GM12801 (cell line): Measurements from ENCODE around the gene RBBP8NL.

Experiments
- TF ChIP-seq, protein P1 (sequence below): IDR thresholded peaks from one replicate; pipeline ENCODE4 v1.5.1; 2011; ENCODE audit warnings: control low read depth; ENCODE audit not compliant: insufficient read length; ENCODE audit errors: extremely low read depth

RBBP8NL gene

GRCh38 chr20:62421716-62421990 lies 5.7 kb downstream of the RBBP8NL start:
- TF ChIP-seq, protein P1, sequence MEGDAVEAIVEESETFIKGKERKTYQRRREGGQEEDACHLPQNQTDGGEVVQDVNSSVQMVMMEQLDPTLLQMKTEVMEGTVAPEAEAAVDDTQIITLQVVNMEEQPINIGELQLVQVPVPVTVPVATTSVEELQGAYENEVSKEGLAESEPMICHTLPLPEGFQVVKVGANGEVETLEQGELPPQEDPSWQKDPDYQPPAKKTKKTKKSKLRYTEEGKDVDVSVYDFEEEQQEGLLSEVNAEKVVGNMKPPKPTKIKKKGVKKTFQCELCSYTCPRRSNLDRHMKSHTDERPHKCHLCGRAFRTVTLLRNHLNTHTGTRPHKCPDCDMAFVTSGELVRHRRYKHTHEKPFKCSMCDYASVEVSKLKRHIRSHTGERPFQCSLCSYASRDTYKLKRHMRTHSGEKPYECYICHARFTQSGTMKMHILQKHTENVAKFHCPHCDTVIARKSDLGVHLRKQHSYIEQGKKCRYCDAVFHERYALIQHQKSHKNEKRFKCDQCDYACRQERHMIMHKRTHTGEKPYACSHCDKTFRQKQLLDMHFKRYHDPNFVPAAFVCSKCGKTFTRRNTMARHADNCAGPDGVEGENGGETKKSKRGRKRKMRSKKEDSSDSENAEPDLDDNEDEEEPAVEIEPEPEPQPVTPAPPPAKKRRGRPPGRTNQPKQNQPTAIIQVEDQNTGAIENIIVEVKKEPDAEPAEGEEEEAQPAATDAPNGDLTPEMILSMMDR: no peak

DNA sequence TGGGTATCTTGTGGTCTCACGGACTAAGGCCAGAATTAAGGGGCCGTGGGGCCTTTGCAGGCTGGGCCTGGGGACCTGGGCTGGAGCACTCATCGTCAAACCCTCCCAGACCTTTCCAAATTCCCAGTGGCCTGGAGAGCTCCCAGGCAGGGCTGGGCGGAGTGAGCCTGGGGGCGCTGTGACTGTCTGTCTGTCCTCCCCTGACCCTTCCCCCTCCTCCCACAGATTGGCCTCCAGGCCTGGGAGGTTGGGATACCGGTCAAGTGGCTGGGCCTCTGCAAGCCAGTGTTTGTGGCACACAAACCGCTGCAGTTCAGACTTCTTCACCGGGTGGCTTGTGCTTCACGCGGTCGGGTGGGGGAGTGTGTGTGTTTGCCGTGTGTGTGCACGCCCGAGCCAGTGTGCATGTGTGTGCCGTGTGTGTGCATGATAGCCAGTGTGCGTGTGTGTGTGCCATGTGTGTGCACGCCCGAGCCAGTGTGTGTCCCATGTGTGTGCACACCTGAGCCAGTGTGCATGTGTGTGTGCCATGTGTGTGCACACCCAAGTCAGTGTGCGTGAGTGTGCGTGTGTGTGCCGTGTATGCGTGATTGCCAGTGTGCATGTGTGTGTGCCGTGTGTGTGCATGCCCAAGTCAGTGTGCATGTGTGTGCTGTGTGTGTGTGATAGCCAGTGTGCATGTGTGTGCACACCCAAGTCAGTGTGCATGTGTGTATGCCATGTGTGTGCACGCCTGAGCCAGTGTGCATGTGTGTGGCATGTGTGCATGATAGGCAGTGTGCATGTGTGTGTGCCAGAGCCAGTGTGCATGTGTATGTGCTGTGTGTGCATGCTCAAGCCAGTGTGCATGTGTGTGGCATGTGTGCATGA lies 6.3 kb downstream of the RBBP8NL start:
- TF ChIP-seq, protein P1: no peak

DNA sequence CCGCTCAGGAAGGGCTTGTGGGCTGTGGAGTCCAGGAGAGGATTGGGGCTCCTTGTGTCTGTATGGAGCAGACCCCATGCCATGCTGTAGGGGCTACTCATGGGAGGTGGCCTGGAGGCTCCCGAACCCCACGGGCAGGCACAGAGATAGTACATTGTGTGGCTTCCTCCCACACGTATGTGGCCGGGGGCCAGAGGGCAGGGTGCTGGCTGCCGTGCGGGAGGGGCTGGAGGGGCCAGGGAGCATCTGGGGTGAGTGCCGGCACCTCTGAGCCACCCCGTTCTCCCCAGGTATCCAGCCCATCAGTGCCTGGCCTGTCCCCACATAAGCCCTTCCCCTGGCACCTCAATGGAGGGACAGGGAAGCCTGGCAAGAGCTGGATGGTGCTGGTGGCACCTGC lies 7.6 kb downstream of the RBBP8NL start:
- TF ChIP-seq, protein P1: no peak

DNA sequence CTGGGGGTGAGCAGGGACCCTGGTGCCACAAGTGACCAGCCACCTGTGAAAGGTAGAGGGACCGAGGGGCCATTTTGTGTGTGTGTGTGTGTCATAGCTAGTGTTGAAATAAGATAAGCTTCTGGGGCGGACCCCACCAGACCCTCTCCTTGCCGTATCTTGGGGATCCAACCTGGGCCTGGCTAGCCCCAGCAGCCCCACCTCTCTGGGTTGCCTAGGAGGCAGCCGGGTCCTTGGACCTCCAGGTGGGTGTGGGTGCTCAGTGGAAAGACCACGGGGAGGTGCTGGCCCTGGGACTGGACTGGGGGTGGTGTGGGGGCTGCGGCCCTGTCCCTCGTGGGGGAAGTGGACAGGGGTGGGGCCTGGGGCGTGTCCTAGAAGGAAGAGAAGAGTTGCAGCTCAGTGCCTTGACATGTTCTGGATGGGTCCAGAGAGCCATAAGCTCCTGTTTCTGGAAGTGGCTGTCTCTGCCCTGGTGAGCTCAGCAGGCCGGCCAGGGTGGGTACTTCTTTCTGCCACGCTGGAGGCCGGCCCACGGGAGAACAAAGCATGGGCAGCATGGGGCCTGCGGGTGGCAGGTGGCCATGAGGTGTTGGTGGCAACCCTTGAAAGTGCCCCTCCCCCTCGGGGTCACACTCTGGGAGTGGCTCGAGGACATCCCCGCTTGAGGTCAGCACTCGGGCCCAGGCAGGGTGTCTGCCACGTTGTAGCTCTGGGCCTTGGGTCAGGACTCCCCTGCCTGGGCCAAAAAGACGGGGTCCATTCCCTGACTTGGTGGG lies 8.4 kb downstream of the RBBP8NL start:
- TF ChIP-seq, protein P1: no peak

- TF ChIP-seq, protein P1: no peak
These were observed 9.2 kb downstream of the RBBP8NL start for GRCh38 chr20:62417981-62418708.

- TF ChIP-seq, protein P1: no peak
These were observed 10.4 kb downstream of the RBBP8NL start for GRCh38 chr20:62416651-62417637.
